ENCODE results near the gene LPP. TPM values are rescaled to one million over a fixed set of nuclear protein-coding genes. Genes with fewer than 3 reads are reported as not detected.

The LPP gene
- total and polyA plus RNA-seq, 2 of the 13 experiments (the other 11 are each of a cell fraction or from before 2014, with no cell fraction given) = 19.2 to 29.9 TPM

GRCh38 chr3:188901126-188901525 lies 747.2 kb downstream of the LPP start:
- intact Hi-C loops (cut with micrococcal nuclease; ENCODE audit: unreplicated experiment) = no loop called here
- ATAC-seq (no peak), DNase-seq (ENCODE audit: low spot score) (no peak), FAIRE-seq (no peak)
- Histone ChIP-seq H3K79me2 (ENCODE audit: insufficient read depth, low read length) (no peaks in the 10 kb centered on the region), H3K4me2 (ENCODE audit: low read depth, low read length) (no peak overlapping the region), H3K4me1 (ENCODE audit: insufficient read depth, low read length) (peaks cover 6% of the 10 kb centered on the region; the same call in 1 of the 2 replicates), H3K27me3 (ENCODE audit: control insufficient read depth in 1 of 2, insufficient read depth in 2 of 2, low read length in 2 of 2) (no peaks in the 10 kb centered on the region), H3K27ac (ENCODE audit: extremely low read length, insufficient read depth, low read length) (no peak overlapping the region), H3K9me3 (ENCODE audit: low read length) (no peaks in the 10 kb centered on the region), H3K36me3 (replicated peaks in 1 of 2; ENCODE audit: control insufficient read depth in 1 of 2, insufficient read depth in 2 of 2, low read length in 2 of 2) (no peaks in the 10 kb centered on the region), H3K4me3 (replicated peaks in 1 of 3; ENCODE audit: insufficient read depth in 1 of 3, low read depth in 2 of 3, low read length in 3 of 3) (no peak overlapping the region), H4K20me1 (ENCODE audit: insufficient read depth, low read length) (no peaks in the 10 kb centered on the region), H2AFZ (ENCODE audit: low read length) (no peak overlapping the region), H3K9ac (ENCODE audit: insufficient read depth, low read depth, low read length) (no peak overlapping the region)
- POLR2A ChIA-PET = no interaction called here
- TF ChIP-seq ZNF383 (CRISPR knock-in tag; IDR thresholded peaks at IDR 0.05; ENCODE audit: borderline replicate concordance) (no peak), BRCA1 (CRISPR knock-in tag; IDR thresholded peaks at IDR 0.05) (no peak), KDM5A (IDR thresholded peaks at IDR 0.05; ENCODE audit: borderline replicate concordance, low read length) (no peak), ZNF691 (CRISPR knock-in tag; IDR thresholded peaks at IDR 0.05; ENCODE audit: borderline replicate concordance, low read depth) (no peak), TBP (CRISPR knock-in tag; IDR thresholded peaks at IDR 0.05) (no peak), ZNF773 (CRISPR knock-in tag; IDR thresholded peaks at IDR 0.05; ENCODE audit: borderline replicate concordance) (no peak), EHMT2 (IDR thresholded peaks at IDR 0.05; ENCODE audit: borderline replicate concordance, low read depth, low read length) (no peak), FIP1L1 (IDR thresholded peaks at IDR 0.05; ENCODE audit: borderline replicate concordance, insufficient read depth, low read depth, low read length) (no peak), JUNB (CRISPR knock-in tag; IDR thresholded peaks at IDR 0.05; ENCODE audit: borderline replicate concordance) (no peak), ZBTB39 (CRISPR knock-in tag; IDR thresholded peaks at IDR 0.05) (no peak), ZNF552 (CRISPR knock-in tag; IDR thresholded peaks at IDR 0.05; ENCODE audit: borderline replicate concordance) (no peak), MAFK (conservative IDR thresholded peaks at IDR 0.05 in 1 of 2, IDR thresholded peaks at IDR 0.05 in 1 of 2; ENCODE audit: low read length in 2 of 2) (no peak), SIN3B (IDR thresholded peaks at IDR 0.05; ENCODE audit: low read length) (no peak), ZNF460 (CRISPR knock-in tag; IDR thresholded peaks at IDR 0.05; ENCODE audit: borderline replicate concordance) (no peak), FOXA1 (IDR thresholded peaks at IDR 0.05) (no peak), FOXA1 (CRISPR knock-in tag; IDR thresholded peaks at IDR 0.05) (no peak), MNT (IDR thresholded peaks at IDR 0.05) (no peak), LBX2 (CRISPR knock-in tag; IDR thresholded peaks at IDR 0.05; ENCODE audit: borderline replicate concordance) (no peak)
- in situ Hi-C loops (cut with HindIII; ENCODE audit: extremely low pct_ligation_motif_present, low pct_unique_long_range_greater_than_20kb) = no loop called here
- CTCF ChIA-PET (ENCODE audit: low intra/inter-chr PET ratio, low total read pairs) = no interaction called here
- BruUV-seq (replicated peaks) = no TSS peak
- 91% methylated on average over 6 of the region's 6 CpGs for WGBS (ENCODE audit: low lambda C conversion rate)
